IMR-90 (cell line): Measurements from ENCODE around the gene KMT5C. TPM values are rescaled to one million over a fixed set of nuclear protein-coding genes. Genes with fewer than 3 reads are reported as not detected.

Source experiments
- ATAC-seq: fragments of 200-7000 bp; cut with Tn5 transposase; 2 replicates; pipeline ENCODE4 v1.9.1; 2020; ENCODE audit warnings: low read depth, mild to moderate bottlenecking, moderate library complexity
- BruUV-seq: library from RNA; stranded (reverse); fragments of 400-500 nt; replicated peaks from 2 replicates; lab custom pipeline; 2021; lab: Mats Ljungman, UMichigan
- CTCF ChIA-PET: fragments of 300-600 bp; formaldehyde crosslinking; extraction: SDS; loops from one replicate; lab custom pipeline; 2021; ENCODE audit warnings: antibody characterized with exemption; lab: Yijun Ruan, JAX
- POLR2A ChIA-PET: fragments of 300-600 bp; sonication (Branson Sonifier 250); formaldehyde crosslinking; loops from one replicate; lab custom pipeline; 2022; ENCODE audit warnings: antibody characterized with exemption; ENCODE audit not compliant: unreplicated experiment; lab: Charles Lee
- DNase-seq: peaks from one replicate; pipeline ENCODE4 v3.0.0; 2013
- H2AFZ ChIP-seq: replicated peaks from 2 replicates; pipeline ENCODE3; 2013; ENCODE audit warnings: low read length, mild to moderate bottlenecking; ENCODE audit not compliant: poor library complexity
- H2AK5ac ChIP-seq: 2 replicates; pipeline ENCODE4 v1.6.1; 2013; ENCODE audit warnings: low read depth, low read length, inconsistent platforms
- H2AK9ac ChIP-seq: replicated peaks from 2 replicates; pipeline ENCODE3; 2013; ENCODE audit warnings: mild to moderate bottlenecking, low read depth, low read length, moderate library complexity; ENCODE audit not compliant: poor library complexity
- H2BK120ac ChIP-seq: 2 replicates; pipeline ENCODE4 v1.6.1; 2013; ENCODE audit warnings: low read depth, low read length, inconsistent platforms
- H2BK15ac ChIP-seq: 3 replicates; pipeline ENCODE4 v1.6.1; 2013; ENCODE audit warnings: low read depth, low read length, inconsistent platforms
- H2BK20ac ChIP-seq: 2 replicates; pipeline ENCODE4 v1.6.1; 2013; ENCODE audit warnings: low read depth, mild to moderate bottlenecking, inconsistent platforms, low read length, moderate library complexity
- H2BK5ac ChIP-seq: 2 replicates; pipeline ENCODE4 v1.6.1; 2013; ENCODE audit warnings: mild to moderate bottlenecking, low read depth, low read length, inconsistent platforms; ENCODE audit not compliant: poor library complexity, severe bottlenecking
- H3K14ac ChIP-seq: replicated peaks from 2 replicates; pipeline ENCODE4 v1.6.1; 2013; ENCODE audit warnings: low read depth, low read length, inconsistent platforms
- H3K18ac ChIP-seq: 2 replicates; pipeline ENCODE4 v1.6.1; 2013; ENCODE audit warnings: low read depth, low read length, control low read depth
- H3K23ac ChIP-seq: 2 replicates; pipeline ENCODE4 v1.6.1; 2013; ENCODE audit warnings: low read depth, low read length, inconsistent platforms
- H3K27ac ChIP-seq: 2 replicates; pipeline ENCODE4 v1.5.1; 2013; ENCODE audit warnings: mild to moderate bottlenecking, control low read depth, low read length; ENCODE audit not compliant: insufficient read depth
- H3K27me3 ChIP-seq: 2 replicates; pipeline ENCODE4 v1.6.1; 2013; ENCODE audit warnings: low read length; ENCODE audit not compliant: control insufficient read depth, insufficient read depth
- H3K36me3 ChIP-seq: 2 replicates; pipeline ENCODE4 v1.6.1; 2013; ENCODE audit warnings: low read length, mixed read lengths; ENCODE audit not compliant: control insufficient read depth, insufficient read depth
- H3K4ac ChIP-seq: 2 replicates; pipeline ENCODE4 v1.6.1; 2013; ENCODE audit warnings: low read depth, low read length, inconsistent platforms
- H3K4me1 ChIP-seq: 2 replicates; pipeline ENCODE4 v1.6.1; 2013; ENCODE audit warnings: low read length, mixed read lengths; ENCODE audit not compliant: control insufficient read depth, insufficient read depth
- H3K4me2 ChIP-seq: 2 replicates; pipeline ENCODE4 v1.6.1; 2013; ENCODE audit warnings: low read depth, mild to moderate bottlenecking, control low read depth, low read length, moderate library complexity
- H3K4me3 ChIP-seq: 2 replicates; pipeline ENCODE4 v1.5.1; 2013; ENCODE audit warnings: low read depth, mild to moderate bottlenecking, control low read depth, low read length, moderate library complexity; ENCODE audit not compliant: insufficient read depth
- H3K56ac ChIP-seq: 2 replicates; pipeline ENCODE4 v1.6.1; 2013; ENCODE audit warnings: low read length, inconsistent platforms; ENCODE audit not compliant: insufficient read depth; ENCODE audit errors: extremely low read depth
- H3K79me1 ChIP-seq, 2 experiments: 2 replicates each; pipeline ENCODE4 v1.6.1; 2013; ENCODE audit warnings: low read length in 2 of 2, inconsistent platforms in 1 of 2, low read depth in 1 of 2
- H3K9ac ChIP-seq: 2 replicates; pipeline ENCODE4 v1.6.1; 2013; ENCODE audit warnings: low read depth, low read length, control low read depth
- H3K9me1 ChIP-seq: 2 replicates; pipeline ENCODE4 v1.6.1; 2013; ENCODE audit warnings: low read length, inconsistent platforms; ENCODE audit not compliant: insufficient read depth
- H3K9me3 ChIP-seq: 2 replicates; pipeline ENCODE4 v1.6.1; 2013; ENCODE audit warnings: low read length; ENCODE audit not compliant: control insufficient read depth, insufficient read depth
- H4K20me1 ChIP-seq: 2 replicates; pipeline ENCODE4 v1.6.1; 2013; ENCODE audit warnings: low read length, inconsistent platforms; ENCODE audit not compliant: insufficient read depth
- H4K5ac ChIP-seq: 2 replicates; pipeline ENCODE4 v1.6.1; 2013; ENCODE audit warnings: mild to moderate bottlenecking, low read depth, low read length, control low read depth
- H4K8ac ChIP-seq, 2 experiments: 2 replicates each; pipeline ENCODE4 v1.6.1; 2013; ENCODE audit warnings: low read depth in 2 of 2, low read length in 2 of 2, control low read depth in 1 of 2, inconsistent platforms in 1 of 2
- H4K91ac ChIP-seq: 2 replicates; pipeline ENCODE4 v1.6.1; 2013; ENCODE audit warnings: low read depth, low read length, inconsistent platforms; ENCODE audit not compliant: insufficient read depth
- CHD1 ChIP-seq: IDR thresholded peaks from 2 replicates; pipeline ENCODE4 v1.6.1; 2012; ENCODE audit warnings: low read depth, low read length, improper control_type of control experiment
- FOS ChIP-seq: fragments of 150-350 bp; IDR thresholded peaks from 2 replicates; pipeline ENCODE4 v1.6.1; 2016; ENCODE audit warnings: low read depth, low read length
- MAFK ChIP-seq: IDR thresholded peaks from 2 replicates; pipeline ENCODE4 v1.6.1; 2012; ENCODE audit warnings: low read depth, low read length, improper control_type of control experiment
- MAZ ChIP-seq: IDR thresholded peaks from 2 replicates; pipeline ENCODE4 v1.6.1; 2012; ENCODE audit warnings: low read depth, mild to moderate bottlenecking, low read length, improper control_type of control experiment, moderate library complexity, borderline replicate concordance
- NFE2L2 ChIP-seq: fragments of 150-350 bp; IDR thresholded peaks from 2 replicates; pipeline ENCODE4 v1.6.1; 2016; ENCODE audit warnings: low read depth, mild to moderate bottlenecking, low read length
- POLR2A ChIP-seq: IDR thresholded peaks from 2 replicates; pipeline ENCODE4 v1.6.1; 2012; ENCODE audit warnings: mild to moderate bottlenecking, low read depth, low read length
- RCOR1 ChIP-seq: IDR thresholded peaks from 2 replicates; pipeline ENCODE4 v1.6.1; 2012; ENCODE audit warnings: mild to moderate bottlenecking, low read length, improper control_type of control experiment; ENCODE audit not compliant: insufficient replicate concordance
- SMC3 ChIP-seq: fragments of 150-350 bp; IDR thresholded peaks from 2 replicates; pipeline ENCODE4 v1.6.1; 2016; ENCODE audit warnings: low read depth, mild to moderate bottlenecking, antibody characterized with exemption, low read length, moderate library complexity
- WGBS, 2 experiments: methylation state at CpG; one replicate each; pipeline versions ENCODE4 v1.1.5 to v1.1.7; 2013; ENCODE audit warnings: missing lambda C conversion rate in 2 of 2; ENCODE audit not compliant: insufficient read length in 1 of 2; ENCODE audit errors: extremely low coverage in 2 of 2; 5-methylcytosine and 5-hydroxymethylcytosine counted together
- dilution Hi-C: fragments of 300-500 bp; cut with HindIII; formaldehyde crosslinking; loops from one replicate; pipeline ENCODE4 v1.14.3; 2018; ENCODE audit warnings: low sequenced_read_pairs; ENCODE audit not compliant: unreplicated experiment
- in situ Hi-C: fragments of 300-500 bp; cut with MboI; formaldehyde crosslinking; loops from 3 replicates; pipeline ENCODE4 v1.14.3; 2019; ENCODE audit warnings: low sequenced_read_pairs, inconsistent platforms, mixed read lengths
- intact Hi-C: fragments of 100-400 bp; cut with micrococcal nuclease; formaldehyde crosslinking; loops from 2 replicates; pipeline ENCODE4 v1.10.0; 2022
- polyA plus RNA-seq, 3 experiments: library from polyadenylated mRNA; depleted of rRNA; stranded (reverse); fragments of >200 nt; gene quantifications; 2 replicates each; pipeline ENCODE4 v1.2.3, GENCODE V29; 2012; ENCODE audit warnings: low replicate concordance in 1 of 3
- total RNA-seq: library from RNA; depleted of rRNA; stranded (reverse); fragments of >200 nt; gene quantifications from 2 replicates; pipeline ENCODE4 v1.2.3, GENCODE V29; 2012
- TF ChIP-seq, protein P1 (sequence below): fragments of 150-350 bp; IDR thresholded peaks from 2 replicates; pipeline ENCODE4 v1.6.1; 2017; ENCODE audit warnings: mild to moderate bottlenecking, antibody characterized with exemption, low read length, low read depth

Gene KMT5C
- total and polyA plus RNA-seq, 2 of the 4 experiments (the other 2 are of a cell fraction), result 1.8 to 5.9 TPM

DNA sequence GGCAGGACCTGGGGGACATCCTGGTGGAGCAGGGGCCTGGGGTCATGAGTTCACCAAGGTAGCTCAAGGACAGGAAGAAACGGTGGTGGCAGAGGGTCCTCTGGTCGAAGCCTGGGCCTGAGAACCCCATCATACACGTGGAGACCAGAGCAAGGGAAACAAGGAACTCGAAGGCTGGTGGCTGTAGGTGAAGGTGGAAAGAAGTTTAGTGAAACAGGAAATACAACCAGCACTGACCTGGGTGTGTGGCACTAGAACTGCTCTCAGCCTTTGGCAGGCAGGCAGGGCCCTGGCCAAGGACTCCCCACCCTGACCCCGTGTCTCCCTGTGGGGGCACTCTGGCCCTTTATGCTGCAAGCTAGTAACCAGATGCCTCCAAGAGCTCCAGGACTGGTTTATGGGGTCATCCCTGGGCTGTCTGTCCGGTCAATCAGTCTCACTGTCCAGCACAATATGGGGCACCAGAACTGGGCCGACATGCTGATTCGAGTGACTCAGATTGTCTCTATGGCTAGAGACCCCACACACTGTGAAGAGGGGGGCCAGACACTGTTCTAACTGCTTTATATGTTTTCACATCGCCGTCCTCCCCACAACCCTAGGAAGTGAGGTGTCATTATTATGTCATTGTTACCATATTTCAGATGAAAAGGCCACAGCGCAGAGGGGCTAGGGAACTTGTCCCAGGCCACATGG, 11.1 kb downstream of the KMT5C start (continued):
- no peak for TF ChIP-seq POLR2A

DNA sequence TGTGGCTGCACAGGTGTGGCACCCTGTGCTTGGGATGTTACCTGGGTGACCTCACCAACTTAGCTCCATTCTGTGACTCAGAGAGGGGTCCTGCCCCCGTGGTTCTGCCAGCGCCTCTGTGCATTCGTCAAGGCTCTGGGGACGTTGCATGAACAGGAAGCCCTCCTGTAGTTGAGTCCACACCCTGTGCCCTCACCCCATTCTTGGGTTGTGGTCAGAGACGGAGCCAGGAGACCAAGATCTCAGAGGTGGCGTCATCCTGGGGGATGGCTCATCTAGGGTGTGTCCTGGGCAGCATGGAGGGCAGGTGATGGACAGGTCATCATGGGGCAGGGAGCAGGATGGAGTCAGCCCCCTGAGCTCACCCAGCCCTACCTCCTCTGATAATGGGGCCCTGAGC, 12.4 kb downstream of the KMT5C start:
- peaks cover 39% of the 10 kb centered on the region for H3K27me3 ChIP-seq
- POLR2A ChIA-PET, result no interaction called here
- no peak overlapping the region for H3K9ac ChIP-seq
- no peaks in the 10 kb centered on the region for H3K9me3 ChIP-seq
- CTCF ChIA-PET, result no interaction called here
- no peak overlapping the region for H3K27ac ChIP-seq
- no peak overlapping the region for H2BK5ac ChIP-seq
- no CpG with 5 or more reads among the region's 6 CpGs for WGBS, 2 experiments
- H3K9me1 ChIP-seq, result no peaks in the 10 kb centered on the region
- no peak overlapping the region for H3K4me2 ChIP-seq
- no peak overlapping the region for H3K23ac ChIP-seq
- no peak overlapping the region for H3K14ac ChIP-seq
- H3K4me1 ChIP-seq, result peaks cover 5% of the 10 kb centered on the region; the same call in 1 of the 2 replicates
- no peak for ATAC-seq
- no TSS peak for BruUV-seq
- H3K56ac ChIP-seq, result no peak overlapping the region
- H3K4me3 ChIP-seq, result no peak overlapping the region
- in situ Hi-C loops (no loop called here), dilution Hi-C loops (no loop called here), intact Hi-C loops (no loop called here)
- DNase-seq, result no peak
- no peak overlapping the region for H4K5ac ChIP-seq
- H2BK20ac ChIP-seq, result no peak overlapping the region
- peak overlapping the region; percentile 55 for H2AK9ac ChIP-seq
- H2BK120ac ChIP-seq, result no peak overlapping the region
- peaks cover 7% of the 10 kb centered on the region; the same call in 1 of the 2 replicates for H4K20me1 ChIP-seq
- peaks cover 3% of the 10 kb centered on the region; the same call in 1 of the 2 replicates for H3K36me3 ChIP-seq
- no peaks in the 10 kb centered on the region for H3K79me1 ChIP-seq
- H3K18ac ChIP-seq, result no peak overlapping the region
- no peak overlapping the region for H2BK15ac ChIP-seq
- H2AK5ac ChIP-seq, result no peak overlapping the region
- no peak overlapping the region for H4K8ac ChIP-seq
- H4K91ac ChIP-seq, result no peak overlapping the region
- H3K4ac ChIP-seq, result no peak overlapping the region
- H2AFZ ChIP-seq, result no peak overlapping the region
- TF ChIP-seq MAFK, result no peak
- TF ChIP-seq SMC3, result no peak
- TF ChIP-seq, protein P1, sequence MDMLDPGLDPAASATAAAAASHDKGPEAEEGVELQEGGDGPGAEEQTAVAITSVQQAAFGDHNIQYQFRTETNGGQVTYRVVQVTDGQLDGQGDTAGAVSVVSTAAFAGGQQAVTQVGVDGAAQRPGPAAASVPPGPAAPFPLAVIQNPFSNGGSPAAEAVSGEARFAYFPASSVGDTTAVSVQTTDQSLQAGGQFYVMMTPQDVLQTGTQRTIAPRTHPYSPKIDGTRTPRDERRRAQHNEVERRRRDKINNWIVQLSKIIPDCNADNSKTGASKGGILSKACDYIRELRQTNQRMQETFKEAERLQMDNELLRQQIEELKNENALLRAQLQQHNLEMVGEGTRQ, result no peak
- TF ChIP-seq CHD1, result no peak
- TF ChIP-seq RCOR1, result no peak
- no peak for TF ChIP-seq NFE2L2
- no peak for TF ChIP-seq FOS
- no peak for TF ChIP-seq MAZ
